ENCODE results near the gene LPP.
"Not testable (repeated sequence)": the region's sequence is repeated elsewhere in the genome, so short reads cannot be mapped to it uniquely, and the experiment has no call there.

Gene LPP

DNA sequence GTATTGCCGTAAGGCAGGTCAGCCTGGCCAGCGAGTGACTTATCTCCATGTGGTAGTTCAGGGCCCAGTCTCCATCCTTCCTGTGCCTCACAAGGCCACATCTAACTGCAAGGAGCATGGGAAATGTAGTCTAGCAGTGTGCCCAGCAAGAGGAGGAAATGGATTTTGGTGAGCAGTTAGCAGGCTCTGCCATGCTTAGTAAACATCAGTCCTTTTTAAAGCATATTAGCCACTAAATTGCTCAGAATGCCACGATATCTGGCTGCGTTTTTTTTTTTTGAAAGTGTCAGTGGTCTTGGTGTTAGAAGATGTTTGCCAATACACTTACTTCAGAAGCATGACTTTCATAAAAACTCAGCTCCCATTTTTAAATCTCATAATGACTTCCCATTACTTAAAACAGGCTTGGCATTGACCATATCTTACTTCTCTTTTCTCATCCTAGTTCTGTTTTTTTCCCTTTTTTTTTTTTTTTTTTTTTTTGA is 547.6 kb downstream of the LPP start:
- DNase-seq = no peak

GRCh38 chr3:188702028-188702427 is 548.1 kb downstream of the LPP start:
- DNase-seq = not testable (repeated sequence)

DNA sequence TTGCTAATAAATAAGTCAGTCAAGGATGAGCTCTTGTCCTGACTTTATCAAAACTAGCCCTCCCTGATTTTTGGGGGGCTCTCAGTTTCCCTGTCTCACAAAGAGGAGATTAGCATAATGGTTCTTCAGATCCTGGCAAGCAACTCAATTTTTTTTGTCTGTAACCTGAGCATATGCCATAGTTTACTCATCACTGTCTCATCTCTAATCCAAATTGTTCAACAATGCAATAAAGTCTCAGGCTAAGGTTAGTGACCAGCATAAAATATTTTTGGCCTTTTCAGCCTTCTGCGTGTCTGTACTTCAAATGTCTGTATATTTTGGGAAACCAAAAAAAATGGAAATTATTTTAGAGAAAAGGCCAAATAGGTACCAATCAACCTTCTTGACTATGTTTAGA is 552.2 kb downstream of the LPP start:
- DNase-seq = peak; percentile 60

DNA sequence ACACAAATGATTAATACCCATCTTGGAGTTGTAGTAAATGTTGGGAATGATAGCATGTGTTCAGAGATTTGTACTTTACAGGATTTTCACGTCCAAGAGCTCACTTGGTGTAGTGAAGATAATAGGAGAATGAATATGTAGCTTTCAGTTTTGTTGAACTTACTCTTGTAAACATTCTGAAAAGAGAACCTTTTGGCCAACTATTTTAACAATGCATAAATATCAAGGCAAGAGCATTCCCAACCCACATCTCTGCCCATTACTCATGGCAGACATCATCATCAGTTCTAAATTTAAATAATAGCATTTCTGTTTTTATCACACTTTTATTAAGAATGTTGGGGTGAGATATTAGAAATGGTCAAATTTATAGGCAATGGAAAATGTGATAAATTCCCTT is 552.6 kb downstream of the LPP start:
- DNase-seq = no peak

DNA sequence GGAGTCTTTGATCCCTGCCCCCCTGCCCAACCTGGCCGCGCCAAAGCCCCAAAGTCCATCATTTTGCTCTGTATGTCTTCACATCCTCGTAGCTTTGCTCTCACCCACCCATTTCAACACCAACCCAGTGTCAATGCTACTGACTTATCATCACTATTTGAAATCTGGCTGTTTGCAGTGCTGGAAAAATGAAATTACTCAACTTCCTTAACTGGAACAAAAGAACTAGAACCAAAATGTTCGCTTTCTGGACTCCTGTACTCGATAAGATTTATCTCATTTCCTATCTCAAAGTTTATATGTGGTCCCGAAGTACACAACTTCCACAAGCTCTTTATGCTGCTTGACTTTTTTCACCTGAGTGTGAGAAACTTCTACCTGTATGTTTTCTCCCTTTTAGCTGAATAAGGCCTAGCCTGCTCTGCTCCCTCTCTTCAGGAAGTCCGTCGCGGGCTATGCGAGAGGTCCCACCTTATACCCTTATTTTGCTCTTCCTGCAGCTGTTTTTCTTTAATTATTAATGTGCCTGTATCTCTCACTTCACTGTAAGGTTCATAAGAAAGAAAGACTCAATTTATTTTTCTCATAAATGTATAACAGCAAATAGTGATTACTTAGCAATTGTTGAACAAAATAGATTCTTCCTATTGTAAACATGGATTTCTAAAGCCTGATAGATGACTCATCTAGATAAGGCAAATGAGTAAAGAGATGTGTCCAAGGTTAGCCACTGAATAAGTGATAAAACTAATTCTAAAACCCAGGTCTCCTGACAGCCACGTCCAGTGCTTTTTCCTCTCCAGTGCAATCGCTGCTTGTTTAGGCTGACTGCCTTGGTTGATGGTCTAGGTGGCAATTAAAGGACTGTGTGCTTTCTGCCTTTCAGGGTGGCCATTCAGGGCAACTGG is 553.7 kb downstream of the LPP start:
- DNase-seq = no peak

- DNase-seq = no peak
These were observed 557.9 kb downstream of the LPP start for GRCh38 chr3:188711881-188712247.

DNA sequence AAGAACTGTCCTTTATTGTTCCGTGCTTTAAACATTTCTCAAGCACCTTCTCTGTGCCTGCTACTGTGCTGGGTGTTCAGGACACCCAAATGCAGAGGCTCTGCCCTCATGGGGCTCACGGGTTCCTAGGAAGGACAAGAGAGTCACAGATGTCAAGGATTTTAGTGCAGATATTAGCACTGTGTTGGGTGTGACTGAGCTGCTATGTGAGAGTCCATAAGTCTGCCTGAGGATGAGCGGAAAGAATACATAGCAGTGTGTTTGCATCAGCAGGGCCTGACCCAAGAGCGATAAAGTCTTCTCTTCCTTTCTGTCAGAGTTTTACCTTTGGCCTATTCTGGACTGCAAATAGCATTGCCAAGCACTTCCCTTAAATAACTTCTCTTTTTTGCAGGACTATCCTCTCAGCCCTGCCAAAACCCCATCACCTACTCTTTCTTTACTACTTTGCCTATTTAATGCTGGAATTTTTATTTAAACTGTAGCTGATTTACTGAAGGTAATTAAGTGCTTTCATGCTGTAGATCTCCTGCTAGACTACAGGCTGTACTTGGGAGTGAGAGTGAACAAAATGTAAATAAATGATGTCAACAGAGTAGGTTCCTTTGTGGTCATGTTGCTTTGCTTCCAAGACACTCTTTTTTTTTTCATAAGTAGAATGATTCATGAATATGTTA is 558.4 kb downstream of the LPP start:
- peak; percentile 85 for DNase-seq

- no peak for DNase-seq
These were observed 559.0 kb downstream of the LPP start for GRCh38 chr3:188712991-188713390.

GRCh38 chr3:188719545-188719944 is 565.6 kb downstream of the LPP start:
- DNase-seq = no peak

- no peak for DNase-seq
These were observed 566.3 kb downstream of the LPP start for GRCh38 chr3:188720215-188720614.

- peak; percentile 71 for DNase-seq
These were observed 566.7 kb downstream of the LPP start for GRCh38 chr3:188720636-188721035.

DNA sequence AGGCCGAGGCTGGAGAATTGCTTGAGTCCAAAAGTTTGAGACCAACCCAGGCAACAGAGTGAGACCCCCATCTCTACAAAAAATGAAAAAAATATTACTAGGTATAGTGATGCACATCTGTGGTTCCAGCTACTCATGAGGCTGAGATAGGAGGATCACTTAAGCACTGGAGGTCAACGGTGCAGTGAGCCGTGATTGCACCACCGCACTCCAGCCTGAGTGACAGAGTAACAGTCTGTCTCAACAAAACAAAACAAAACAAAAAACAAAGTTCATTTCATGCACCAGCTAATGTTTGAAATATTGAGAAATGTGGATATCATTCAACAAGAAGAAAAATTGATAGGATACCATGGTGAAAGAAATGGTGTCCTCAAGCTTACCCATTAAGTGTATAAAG is 567.4 kb downstream of the LPP start:
- DNase-seq = no peak

GRCh38 chr3:188721990-188722389 is 568.0 kb downstream of the LPP start:
- DNase-seq = no peak

- DNase-seq = no peak
These were observed 569.0 kb downstream of the LPP start for GRCh38 chr3:188722963-188723362.

DNA sequence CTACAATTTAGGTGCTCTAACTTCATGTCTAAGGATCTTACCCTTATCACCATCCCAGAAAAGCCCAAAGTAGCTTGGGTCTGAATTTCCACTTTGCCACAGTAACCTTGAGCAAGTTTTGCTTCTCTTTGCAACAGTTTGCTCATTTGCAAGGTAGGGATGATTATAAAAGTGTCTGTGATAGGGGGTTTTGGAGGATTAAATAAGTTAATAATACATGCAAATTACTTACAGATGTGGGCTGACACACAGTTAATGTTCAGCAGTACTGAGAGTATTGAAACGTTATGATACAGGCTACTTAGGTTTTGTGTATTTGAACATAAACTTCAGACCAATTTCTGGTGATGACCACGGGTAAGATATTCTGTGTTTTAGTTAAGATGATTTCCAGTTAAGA is 573.1 kb downstream of the LPP start:
- DNase-seq = no peak

- DNase-seq = no peak
These were observed 574.5 kb downstream of the LPP start for GRCh38 chr3:188728371-188728896.

DNA sequence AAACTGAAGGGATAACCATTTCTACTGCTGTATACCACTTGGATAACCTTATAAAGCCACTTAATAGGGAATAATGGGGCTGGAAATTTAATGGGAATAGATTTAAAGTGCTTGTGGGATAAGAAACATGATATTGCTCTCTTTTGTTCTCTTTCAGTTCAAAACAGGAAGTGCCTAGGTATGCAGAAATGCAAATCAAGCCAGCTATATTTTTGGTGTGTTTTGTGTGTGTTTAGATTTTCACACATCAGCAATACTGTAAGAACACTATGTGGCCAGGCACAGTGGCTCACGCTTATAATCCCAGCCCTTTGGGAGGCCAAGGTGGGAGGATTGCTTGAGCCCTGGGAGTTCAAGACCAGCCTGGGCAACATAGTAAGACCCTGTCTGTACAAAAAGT is 575.5 kb downstream of the LPP start:
- DNase-seq = no peak

DNA sequence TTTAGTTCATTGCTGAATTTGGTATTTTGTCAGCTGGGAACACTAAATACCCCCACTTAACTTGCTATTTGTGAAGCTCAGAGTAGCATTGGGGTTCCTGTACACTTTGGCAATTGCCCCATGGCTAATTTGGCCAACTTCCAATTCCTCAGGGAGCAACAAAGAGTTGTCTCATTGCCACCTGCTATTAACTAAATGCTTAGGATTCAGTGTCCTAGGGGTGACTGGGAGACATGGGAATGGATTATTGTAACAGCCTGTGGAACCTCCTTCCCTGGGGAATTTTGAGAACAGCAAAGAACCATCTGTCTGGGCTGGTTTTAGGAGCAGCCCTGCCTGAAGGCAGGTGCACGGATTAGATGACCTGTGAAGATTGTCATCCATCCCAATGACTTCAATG is 580.4 kb downstream of the LPP start:
- no peak for DNase-seq

- no peak for DNase-seq
These were observed 585.6 kb downstream of the LPP start for GRCh38 chr3:188739511-188739910.

GRCh38 chr3:188740010-188740409 is 586.1 kb downstream of the LPP start:
- DNase-seq = no peak

DNA sequence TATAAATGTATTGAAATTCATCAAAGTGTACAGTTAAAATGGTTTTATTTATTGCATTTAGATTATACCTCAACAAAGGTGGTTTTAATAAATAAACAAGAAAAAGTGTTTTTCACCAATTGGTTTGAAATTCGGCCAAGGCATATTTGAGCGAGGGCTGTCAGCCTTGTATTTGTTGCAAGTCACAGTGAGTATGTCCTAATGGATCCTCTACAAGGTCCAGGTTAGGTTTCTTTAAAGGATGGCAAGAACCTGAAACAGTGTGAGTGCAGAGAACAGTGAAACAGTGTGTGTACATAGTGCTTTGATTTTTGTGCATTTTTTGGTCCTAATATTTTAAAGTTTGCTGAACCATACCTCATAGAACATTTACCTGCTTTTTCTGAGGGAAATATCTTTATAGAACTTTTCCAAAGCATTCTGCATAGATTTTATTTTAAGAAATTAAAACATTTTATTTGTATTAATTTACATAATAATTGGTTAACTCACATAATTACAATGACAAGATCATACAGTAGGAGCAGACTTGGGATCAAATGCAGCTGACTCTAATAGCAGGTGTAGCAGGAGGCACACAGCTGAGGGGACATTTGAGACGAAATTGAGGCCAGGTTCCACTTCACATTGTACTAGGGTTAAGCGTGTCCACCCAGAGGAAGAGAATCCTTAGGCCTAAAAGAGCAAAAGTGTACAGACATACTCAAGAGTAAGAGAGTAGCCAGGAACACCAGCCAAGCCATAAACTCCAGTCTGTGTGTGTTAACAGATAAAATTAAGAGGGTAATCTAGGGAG is 589.0 kb downstream of the LPP start:
- DNase-seq = no peak

- DNase-seq = no peak
These were observed 590.2 kb downstream of the LPP start for GRCh38 chr3:188744166-188744565.

- DNase-seq = no peak
These were observed 591.1 kb downstream of the LPP start for GRCh38 chr3:188745031-188745430.

Data from HCEC 1CT (cell line).